NB4 (cell line): Measurements from ENCODE around the gene ITGB8.

Source experiments
- CTCF ChIP-seq: IDR thresholded peaks from one replicate; pipeline ENCODE4 v1.5.1; 2012; ENCODE audit warnings: low read depth, low read length
- MYC ChIP-seq: IDR thresholded peaks from 2 replicates; pipeline ENCODE4 v1.6.1; 2011; ENCODE audit warnings: low read depth, low read length
- POLR2A ChIP-seq: IDR thresholded peaks from 2 replicates; pipeline ENCODE4 v1.6.1; 2011; ENCODE audit warnings: mild to moderate bottlenecking; ENCODE audit not compliant: insufficient read length; ENCODE audit errors: extremely low read depth
- TF ChIP-seq, protein P1 (sequence below): IDR thresholded peaks from 2 replicates; pipeline ENCODE4 v1.6.1; 2011; ENCODE audit warnings: low read depth, low read length

DNA sequence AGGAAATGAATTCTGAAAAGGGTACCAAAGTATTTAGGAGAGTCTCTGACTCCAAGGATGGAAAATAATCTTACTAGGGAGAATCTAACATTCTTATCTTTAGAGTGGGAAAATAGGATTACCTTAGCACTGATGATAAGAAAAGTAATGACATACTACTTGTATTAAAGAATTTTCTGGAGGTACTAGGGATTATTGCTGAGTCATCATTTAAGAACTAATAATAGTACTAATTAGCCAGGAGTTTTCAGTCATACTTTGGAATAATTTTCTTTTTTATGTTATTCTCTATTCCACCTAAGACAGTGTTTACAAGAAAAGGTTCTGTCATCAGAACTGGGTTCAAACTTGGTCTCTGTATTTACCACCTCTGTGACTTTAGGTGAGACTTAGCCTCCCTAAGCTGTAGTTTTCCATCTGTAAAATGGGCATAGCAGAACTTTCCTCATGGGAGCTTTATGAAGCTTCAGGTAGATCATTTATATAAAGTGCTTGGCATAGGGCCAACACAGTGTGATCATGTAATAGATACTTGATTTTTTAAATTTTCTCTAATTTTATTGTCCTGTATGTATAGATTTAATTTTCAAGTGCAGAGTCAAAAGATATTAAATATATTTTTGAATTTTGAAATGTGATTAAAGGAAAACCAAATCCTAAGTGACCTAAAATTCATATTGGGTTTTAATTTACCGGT is 20.4 kb downstream of the ITGB8 start:
- TF ChIP-seq POLR2A (no peak), CTCF (no peak), MYC (no peak)
- TF ChIP-seq, protein P1, sequence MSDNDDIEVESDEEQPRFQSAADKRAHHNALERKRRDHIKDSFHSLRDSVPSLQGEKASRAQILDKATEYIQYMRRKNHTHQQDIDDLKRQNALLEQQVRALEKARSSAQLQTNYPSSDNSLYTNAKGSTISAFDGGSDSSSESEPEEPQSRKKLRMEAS: no peak
